Tibial nerve (tissue), 4 donors: ENCODE measurements around the gene TBC1D16. TPM values are rescaled to one million over a fixed set of nuclear protein-coding genes. Genes with fewer than 3 reads are reported as not detected.

ENCODE experiments used
- DNase-seq, 2 donors: peaks; one replicate each; pipeline ENCODE4 v3.0.0-alpha.2; 2019; ENCODE audit warnings: low spot score in 2 of 2
- H3K27ac ChIP-seq, 4 donors: fragments of 200-600 bp; sonication (generic) in 3 of 4; one replicate each; pipeline ENCODE4 v1.5.1; 2017 to 2019; ENCODE audit warnings: mild to moderate bottlenecking in 1 of 4
- H3K27me3 ChIP-seq, 2 donors: fragments of 200-600 bp; sonication (generic) in 1 of 2; one replicate each; pipeline versions ENCODE4 v1.5.1 to v1.6.0; 2017 to 2019
- H3K36me3 ChIP-seq, 3 donors: fragments of 200-600 bp; sonication (generic); one replicate each; pipeline ENCODE4 v1.5.1; 2018 to 2019
- H3K4me1 ChIP-seq, 4 donors: fragments of 200-600 bp; sonication (generic) in 3 of 4; one replicate each; pipeline ENCODE4 v1.5.1; 2017 to 2019
- H3K4me3 ChIP-seq, 4 donors: fragments of 200-600 bp; sonication (generic) in 3 of 4; one replicate each; pipeline ENCODE4 v1.5.1; 2017 to 2019; ENCODE audit warnings: mild to moderate bottlenecking in 1 of 4, moderate library complexity in 1 of 4
- H3K9me3 ChIP-seq, 4 donors: fragments of 200-600 bp; sonication (generic) in 3 of 4; one replicate each; pipeline ENCODE4 v1.5.1; 2017 to 2019
- CTCF ChIP-seq, 5 experiments: fragments of 200-600 bp in 3 of 5; fragments of 450-650 bp in 2 of 5; sonication (generic) in 3 of 5; IDR thresholded peaks; one replicate each; pipeline ENCODE4 v1.5.1; 2016 to 2019; ENCODE audit warnings: antibody characterized with exemption in 5 of 5, mild to moderate bottlenecking in 3 of 5, moderate library complexity in 2 of 5
- EP300 ChIP-seq, 2 donors: sonication (generic); formaldehyde crosslinking; IDR thresholded peaks; one replicate each; pipeline ENCODE4 v1.6.1; 2017; ENCODE audit warnings: antibody characterized with exemption in 2 of 2, mild to moderate bottlenecking in 1 of 2
- POLR2A ChIP-seq, 2 donors: fragments of 450-650 bp; IDR thresholded peaks; one replicate each; pipeline ENCODE4 v1.6.1; 2017; ENCODE audit warnings: antibody characterized with exemption in 2 of 2, mild to moderate bottlenecking in 2 of 2, moderate library complexity in 2 of 2
- WGBS, 2 donors: methylation state at CpG; one replicate each; pipeline ENCODE4 v1.1.5; 2018; 5-methylcytosine and 5-hydroxymethylcytosine counted together
- total RNA-seq, 4 donors: library from RNA; depleted of rRNA; stranded (reverse); fragments of >200 nt; gene quantifications; one replicate each; pipeline ENCODE4 v1.1.0, GENCODE V29; 2016

Gene TBC1D16
- total RNA-seq, 4 donors from 2014 or later, result 48.3 to 68.4 (median 58.1) TPM

DNA sequence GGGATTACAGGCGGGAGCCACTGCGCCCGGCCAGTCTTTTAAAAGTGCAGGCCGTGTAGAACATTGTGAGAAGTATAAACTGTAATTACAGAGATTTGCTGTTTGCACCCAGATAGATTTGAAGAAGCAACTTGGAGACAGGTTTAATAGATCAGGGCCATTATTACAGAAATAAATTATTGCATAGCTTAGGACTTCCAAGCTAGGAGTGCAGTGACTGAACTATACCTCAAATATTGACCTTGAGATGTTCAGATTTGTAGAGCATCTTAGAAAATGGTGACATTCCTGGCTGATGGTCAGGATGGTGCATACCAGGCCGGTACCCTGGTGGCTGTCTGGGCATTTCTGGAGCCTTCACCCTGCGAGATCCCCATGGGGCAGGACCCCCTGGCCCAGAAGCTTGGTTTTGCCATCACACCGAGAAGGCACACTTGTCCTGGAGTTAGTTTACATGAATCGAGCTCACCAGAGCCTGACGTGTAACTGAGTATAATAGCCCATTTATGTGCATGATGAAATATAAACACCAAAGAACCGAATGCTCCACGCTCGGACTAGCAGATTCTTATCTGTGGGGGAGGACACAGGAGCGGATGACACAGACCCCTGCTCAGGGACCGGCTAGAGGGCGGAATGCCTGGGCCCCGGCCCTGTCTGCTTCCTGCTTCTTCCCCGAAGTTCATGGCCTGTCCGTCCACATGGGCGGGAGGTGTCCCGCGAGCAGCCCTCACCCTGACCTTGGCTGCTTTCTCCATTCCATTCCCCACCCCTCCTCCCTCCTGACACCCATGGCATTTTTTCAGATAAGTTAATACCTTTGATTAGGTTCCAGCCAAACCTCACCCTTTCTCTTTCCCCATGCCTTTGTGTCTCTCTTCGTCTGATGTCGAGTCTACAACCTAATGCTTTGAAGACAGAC lies 32.9 kb upstream of the TBC1D16 start:
- Histone ChIP-seq H3K27me3 (no peaks in the 10 kb centered on the region), H3K27ac (peak overlapping the region; percentile 80 to 91 (median 86)), H3K4me3 (peak overlapping the region in 1 of 4 donors; percentile 23), H3K9me3 (no peaks in the 10 kb centered on the region), H3K4me1 (peaks cover 0 to 66% (median 31%) of the 10 kb centered on the region in 4 donors), H3K36me3 (no peaks in the 10 kb centered on the region)
- TF ChIP-seq POLR2A (IDR thresholded peaks at IDR 0.05), result peak in 1 of 2 donors; percentile 39
- peak; percentile 32 to 74 for TF ChIP-seq EP300 (IDR thresholded peaks at IDR 0.05)
- TF ChIP-seq CTCF (IDR thresholded peaks at IDR 0.05), result peak in 1 of 5 experiments; percentile 13
- peak in 1 of 2 donors; percentile 51 for DNase-seq
- 32 to 37% methylated on average over 23 of the region's 23 CpGs for WGBS, 2 donors

- peaks cover 0 to 68% (median 31%) of the 10 kb centered on the region in 4 donors for H3K4me1 ChIP-seq
- H3K9me3 ChIP-seq, result no peaks in the 10 kb centered on the region
- H3K27ac ChIP-seq, result peak overlapping the region in 1 of 4 donors; percentile 90
- H3K4me3 ChIP-seq, result no peak overlapping the region
- H3K27me3 ChIP-seq, result no peaks in the 10 kb centered on the region
- WGBS, 2 donors, result 94 to 95% methylated on average over 31 of the region's 31 CpGs
- H3K36me3 ChIP-seq, result no peaks in the 10 kb centered on the region
- TF ChIP-seq EP300 (IDR thresholded peaks at IDR 0.05) (no peak), POLR2A (IDR thresholded peaks at IDR 0.05) (no peak), CTCF (IDR thresholded peaks at IDR 0.05) (no peak)
- DNase-seq, result no peak
Observed at GRCh38 chr17:80067393-80067986, 31.8 kb upstream of the TBC1D16 start.

- H3K9me3 ChIP-seq, result no peaks in the 10 kb centered on the region
- no peak overlapping the region for H3K4me3 ChIP-seq
- TF ChIP-seq EP300 (IDR thresholded peaks at IDR 0.05) (no peak), POLR2A (IDR thresholded peaks at IDR 0.05) (no peak), CTCF (IDR thresholded peaks at IDR 0.05) (no peak)
- H3K4me1 ChIP-seq, result peaks cover 0 to 52% (median 22%) of the 10 kb centered on the region in 4 donors
- H3K27ac ChIP-seq, result peak overlapping the region in 1 of 4 donors; percentile 65
- WGBS, 2 donors, result 80 to 90% methylated on average over 32 of the region's 32 CpGs
- no peaks in the 10 kb centered on the region for H3K27me3 ChIP-seq
- no peak for DNase-seq
- no peaks in the 10 kb centered on the region for H3K36me3 ChIP-seq
Observed at GRCh38 chr17:80065478-80066170, 30.0 kb upstream of the TBC1D16 start.

GRCh38 chr17:80064696-80065095 lies 29.0 kb upstream of the TBC1D16 start:
- WGBS, 2 donors, result 76 to 77% methylated on average over 8 of the region's 8 CpGs
- TF ChIP-seq EP300 (IDR thresholded peaks at IDR 0.05), result no peak
- no peak for TF ChIP-seq CTCF (IDR thresholded peaks at IDR 0.05)
- no peak for TF ChIP-seq POLR2A (IDR thresholded peaks at IDR 0.05)
- Histone ChIP-seq H3K27ac (peak overlapping the region in 3 of 4 donors; percentile 65 to 69 (median 66)), H3K36me3 (no peaks in the 10 kb centered on the region), H3K9me3 (no peaks in the 10 kb centered on the region), H3K27me3 (no peaks in the 10 kb centered on the region), H3K4me1 (peaks cover 0 to 42% (median 14%) of the 10 kb centered on the region in 4 donors), H3K4me3 (no peak overlapping the region)
- no peak for DNase-seq
